Glomerular endothelial cell (primary cell): ENCODE measurements around the gene IL24. TPM values are rescaled to one million over a fixed set of nuclear protein-coding genes. Genes with fewer than 3 reads are reported as not detected.
A peak's percentile ranks its signal among the peaks of the same experiment; 100 is the strongest.

Experiments
- DNase-seq: peaks from one replicate; pipeline ENCODE4 v3.0.0-alpha.2; 2011; ENCODE audit warnings: low read depth, low spot score; ENCODE audit errors: extremely low read depth
- total RNA-seq: library from RNA; depleted of rRNA; stranded (reverse); fragments of >200 nt; gene quantifications from 2 replicates; pipeline ENCODE4 v1.2.3, GENCODE V29; 2015

The IL24 gene
- total RNA-seq, 1 donor from 2014 or later, result not detected

GRCh38 chr1:206903687-206904086 is 6.4 kb downstream of the IL24 start:
- DNase-seq, result no peak

GRCh38 chr1:206904423-206905142 is 7.3 kb downstream of the IL24 start:
- DNase-seq, result no peak

- DNase-seq, result no peak
Observed at GRCh38 chr1:206905295-206906164, 8.3 kb downstream of the IL24 start.

GRCh38 chr1:206907304-206907991 is 10.2 kb downstream of the IL24 start:
- DNase-seq, result no peak

GRCh38 chr1:206908038-206908437 is 10.8 kb downstream of the IL24 start:
- DNase-seq, result no peak

- no peak for DNase-seq
Observed at GRCh38 chr1:206909161-206909882, 12.1 kb downstream of the IL24 start.

DNA sequence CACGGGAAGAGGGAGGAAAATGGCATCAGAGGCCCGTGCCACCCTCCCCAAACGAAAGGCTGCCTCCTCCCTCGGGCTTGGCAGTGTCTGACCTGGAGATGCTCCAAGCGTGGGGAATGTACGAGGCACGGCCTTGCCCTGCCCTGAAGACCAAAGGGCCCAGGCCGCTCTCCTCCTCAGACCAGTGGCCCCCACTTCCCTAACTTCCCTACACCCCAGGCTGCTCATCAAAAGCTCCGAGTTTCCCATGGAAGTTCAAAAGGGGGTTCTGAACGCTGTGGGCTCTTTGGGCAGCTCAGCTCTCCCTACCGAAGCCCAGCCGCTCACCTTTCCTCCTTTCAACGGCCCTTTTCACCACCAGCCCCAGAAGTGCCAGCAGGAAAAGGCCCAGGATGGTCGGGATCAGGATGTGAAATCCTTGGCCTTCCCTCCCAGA is 12.7 kb downstream of the IL24 start:
- DNase-seq, result no peak

DNA sequence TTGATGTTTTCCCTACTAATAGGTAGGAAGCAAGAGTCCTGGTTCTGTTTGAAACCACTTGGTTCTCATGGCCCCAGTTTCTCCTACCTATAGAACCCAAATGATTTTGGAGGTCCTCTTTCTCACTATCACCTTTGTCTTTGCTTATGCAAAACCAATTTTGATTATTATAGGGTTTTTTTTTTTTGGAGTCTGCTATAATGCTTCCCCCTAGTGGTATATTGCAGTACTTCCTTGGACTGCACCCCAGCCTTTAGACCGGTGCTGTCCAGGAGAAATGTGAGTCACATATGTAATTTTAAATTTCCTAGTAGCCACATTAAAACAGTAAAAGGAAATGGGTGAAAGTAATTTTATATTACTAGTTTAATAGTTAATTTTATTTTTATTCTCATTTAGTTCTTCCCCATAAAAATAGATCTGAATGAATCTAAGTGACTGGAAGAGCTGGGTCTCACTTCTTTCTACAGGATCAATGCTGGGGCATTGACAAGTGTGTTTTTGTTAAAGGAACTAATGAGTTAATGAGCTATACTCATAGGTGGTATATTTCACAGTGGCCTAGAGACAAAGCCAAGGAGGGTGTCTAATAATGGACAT is 13.9 kb downstream of the IL24 start:
- DNase-seq, result no peak

DNA sequence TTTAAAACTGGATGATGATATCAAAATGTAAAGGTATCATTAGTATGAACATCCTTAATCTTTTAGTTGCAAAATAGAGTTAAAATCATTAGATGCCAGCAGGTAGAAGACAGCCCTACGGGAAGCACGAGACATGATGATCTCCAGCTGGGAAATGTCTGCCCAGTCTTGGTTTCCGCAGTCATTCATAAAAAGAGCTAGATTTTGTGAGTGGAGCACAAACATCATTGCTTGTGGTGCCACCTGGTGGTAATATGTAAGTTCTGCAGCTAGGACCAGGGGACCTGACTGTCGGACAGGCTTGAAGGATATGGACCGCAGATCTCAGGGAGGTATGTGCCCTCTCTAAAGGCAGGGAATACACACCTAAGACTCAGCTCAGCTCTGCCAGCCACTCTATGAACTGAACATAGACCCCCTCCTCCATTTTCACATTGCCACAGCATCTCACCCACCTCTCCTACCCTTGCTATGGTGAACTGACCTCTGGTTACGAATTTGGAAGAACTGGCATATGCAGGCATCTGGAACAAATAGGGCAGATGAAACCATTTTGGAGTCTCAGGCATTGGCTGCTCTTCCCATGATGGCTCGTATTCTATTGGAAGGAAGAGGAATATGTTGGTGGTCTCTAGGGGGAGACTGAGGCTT is 15.3 kb downstream of the IL24 start:
- peak; percentile 41 for DNase-seq

DNA sequence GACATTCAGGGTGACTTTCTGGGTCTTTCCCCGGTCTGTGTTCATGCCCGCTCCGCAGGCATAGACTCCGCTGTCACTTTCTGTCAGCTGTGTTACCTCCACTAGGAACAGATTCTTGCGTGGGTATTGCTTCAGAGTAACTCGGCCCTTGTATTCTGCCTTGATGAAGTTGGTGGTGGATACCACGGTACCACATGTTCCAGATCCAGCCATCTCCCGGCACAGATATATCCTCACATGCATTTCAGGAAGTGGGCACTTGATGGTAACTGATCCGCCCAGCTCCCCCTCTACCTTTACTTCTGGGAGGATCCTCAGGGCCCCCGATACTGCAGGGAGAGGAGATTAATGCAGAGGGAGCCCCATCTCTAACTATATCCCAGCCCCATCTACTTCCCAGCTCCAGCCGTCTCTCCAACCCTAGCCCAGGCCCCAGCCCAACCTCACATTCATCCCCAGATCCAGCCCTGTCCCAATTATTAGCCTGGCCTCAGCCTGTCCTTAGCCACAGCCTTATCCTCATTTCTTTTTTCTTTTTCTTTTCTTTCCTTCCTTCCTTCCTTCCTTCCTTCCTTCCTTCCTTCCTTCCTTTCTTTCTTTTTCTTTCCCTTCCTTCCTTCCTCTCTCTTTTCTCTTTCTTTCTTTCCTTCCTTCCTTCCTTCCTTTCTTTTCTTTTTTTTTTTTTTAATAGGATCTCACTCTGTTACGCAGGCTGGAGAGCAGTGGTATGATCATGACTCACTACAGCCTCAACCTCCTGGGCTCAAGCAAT is 16.7 kb downstream of the IL24 start:
- no peak for DNase-seq

DNA sequence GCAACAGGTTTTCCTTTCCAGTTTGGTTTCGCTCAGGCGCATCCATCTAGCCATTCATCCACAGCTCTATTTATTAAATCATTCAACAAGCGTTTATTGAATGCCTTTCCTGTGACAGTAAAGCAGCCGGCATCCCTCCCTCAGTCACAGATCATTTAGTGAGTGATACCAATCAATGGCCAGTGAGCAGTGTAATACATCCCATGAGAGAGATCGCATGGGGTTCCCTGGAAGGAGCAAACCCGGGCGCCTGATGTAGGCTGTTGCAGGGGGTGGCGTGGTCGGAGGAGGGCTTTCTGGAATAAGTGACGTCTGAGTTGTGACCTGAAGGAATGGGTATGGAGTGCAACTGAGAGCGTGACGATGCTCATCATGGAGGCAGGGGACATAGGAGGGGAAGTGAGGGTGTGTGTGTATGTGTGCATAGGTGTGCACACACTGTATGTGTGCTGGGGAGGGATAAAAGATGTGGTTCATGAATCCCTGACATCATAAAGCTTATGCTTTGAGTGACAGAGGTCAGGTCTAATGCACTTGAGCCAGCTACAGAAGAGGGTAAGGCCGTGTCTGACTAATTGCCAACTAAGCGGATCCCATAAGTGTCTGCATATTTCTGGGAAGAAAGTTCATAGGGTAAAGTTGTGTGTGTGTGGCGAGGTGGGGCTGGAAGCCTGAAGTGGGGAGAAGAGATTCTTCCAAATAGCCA is 17.9 kb downstream of the IL24 start:
- no peak for DNase-seq

- DNase-seq, result no peak
Observed at GRCh38 chr1:206916000-206916709, 18.9 kb downstream of the IL24 start.

DNA sequence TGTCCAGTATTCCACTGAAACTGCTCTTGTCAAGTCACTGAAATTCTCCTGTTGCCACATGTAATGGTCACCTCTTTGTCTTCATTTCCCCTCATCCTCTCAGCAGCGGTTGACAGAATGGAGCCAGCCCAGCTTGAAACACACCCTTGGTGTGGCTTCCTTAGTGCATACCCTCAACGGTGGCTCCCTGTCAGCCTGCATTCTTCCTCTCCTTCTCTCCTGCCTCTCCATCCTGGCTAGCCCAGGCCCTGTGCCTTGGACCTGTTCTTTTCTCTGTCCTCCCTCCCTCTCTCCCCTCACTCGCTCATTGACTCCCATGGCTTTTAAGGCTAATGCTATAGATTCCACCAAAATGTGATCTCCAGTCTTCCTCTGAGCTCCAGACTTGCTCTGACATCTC is 20.8 kb downstream of the IL24 start:
- no peak for DNase-seq

GRCh38 chr1:206921772-206922265 is 24.6 kb downstream of the IL24 start, which contains the start of gene FCMR:
Gene FCMR, minus strand, starts transcription at chr1:206921941. Its CDS starts 87 bp downstream, at chr1:206921854.
- DNase-seq, result no peak

- DNase-seq, result no peak
Observed at GRCh38 chr1:206922524-206922923, 25.3 kb downstream of the IL24 start.

DNA sequence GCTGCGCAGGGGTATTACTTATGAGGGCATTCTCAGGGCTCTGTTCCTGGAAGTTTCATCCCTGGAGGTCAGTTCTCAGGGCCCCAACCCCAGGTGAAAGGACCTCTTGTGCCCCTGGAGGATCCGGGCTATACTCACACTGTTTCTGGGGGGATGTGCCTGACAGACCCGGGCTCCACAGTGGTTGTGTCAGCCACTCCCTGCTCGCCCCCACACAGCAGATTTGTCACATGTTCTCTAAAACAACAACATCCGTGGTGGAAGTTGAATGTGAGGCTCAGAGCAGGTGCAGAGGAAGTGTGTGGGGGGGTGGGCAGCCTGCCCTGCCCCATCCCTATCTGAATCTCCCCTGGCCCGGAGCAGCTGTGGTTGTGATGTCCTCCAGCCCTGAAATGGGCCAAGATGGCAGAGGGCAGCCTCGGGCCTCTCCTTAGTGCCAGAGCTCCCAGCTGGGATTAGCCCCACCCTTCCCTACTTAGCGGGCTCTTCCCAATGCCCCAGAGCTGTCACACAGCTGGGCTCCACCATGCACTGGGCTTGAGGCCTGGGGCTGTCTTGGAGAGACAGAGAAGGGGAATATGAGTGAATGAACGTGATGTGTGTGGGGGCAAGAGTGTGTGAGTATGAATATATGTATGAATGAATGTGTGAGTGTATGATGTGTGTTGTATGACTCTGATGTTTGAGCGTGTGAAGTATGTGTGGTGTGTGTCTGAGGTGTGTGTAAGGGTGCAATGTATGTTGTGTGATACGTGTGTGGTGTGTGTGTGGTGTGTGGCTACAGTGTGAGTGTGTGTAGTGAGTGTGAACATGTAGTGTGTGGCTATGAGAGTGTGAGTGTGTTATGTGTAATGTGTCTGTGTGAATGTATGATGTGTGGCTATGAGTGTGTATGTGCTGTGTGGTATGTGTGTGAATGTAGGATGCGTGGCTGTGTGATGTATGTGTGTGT is 26.0 kb downstream of the IL24 start:
- DNase-seq, result no peak
